OCI-LY7 (cell line): ENCODE measurements around the gene EBLN2. TPM values are rescaled to one million over a fixed set of nuclear protein-coding genes. Genes with fewer than 3 reads are reported as not detected.

Experiments
- BruUV-seq: library from RNA; stranded (reverse); fragments of 400-500 nt; replicated peaks from 2 replicates; lab custom pipeline; 2021; lab: Mats Ljungman, UMichigan
- CTCF ChIA-PET: fragments of 300-600 bp; sonication (Branson Sonifier 250); formaldehyde crosslinking; loops from one replicate; lab custom pipeline; 2022; ENCODE audit warnings: antibody characterized with exemption; ENCODE audit not compliant: unreplicated experiment; lab: Charles Lee
- POLR2A ChIA-PET: fragments of 300-600 bp; sonication (Branson Sonifier 250); formaldehyde crosslinking; loops from one replicate; lab custom pipeline; 2022; ENCODE audit warnings: antibody characterized with exemption; lab: Charles Lee
- DNase-seq: peaks from one replicate; pipeline ENCODE4 v3.0.0-alpha.2; 2015; ENCODE audit warnings: low spot score
- H2AFZ ChIP-seq: fragments of 200-600 bp; sonication (generic), shearing (Covaris generic); 2 replicates; pipeline ENCODE4 v1.6.1; 2014; ENCODE audit warnings: mild to moderate bottlenecking, antibody characterized with exemption, low read length, moderate library complexity
- H3K27ac ChIP-seq: fragments of 200-600 bp; sonication (generic); 2 replicates; pipeline ENCODE4 v1.5.1; 2014; ENCODE audit warnings: mixed run types, low read depth, mild to moderate bottlenecking, moderate library complexity, low read length, inconsistent platforms; ENCODE audit not compliant: poor library complexity, severe bottlenecking
- H3K36me3 ChIP-seq: fragments of 200-600 bp; sonication (generic); 2 replicates; pipeline ENCODE4 v1.6.1; 2014; ENCODE audit warnings: mild to moderate bottlenecking, antibody characterized with exemption, low read length, moderate library complexity, mixed read lengths; ENCODE audit not compliant: insufficient read depth
- H3K4me1 ChIP-seq: fragments of 200-600 bp; sonication (generic); 2 replicates; pipeline ENCODE4 v1.5.1; 2014; ENCODE audit warnings: mild to moderate bottlenecking, low read length; ENCODE audit not compliant: insufficient read depth, poor library complexity, severe bottlenecking
- H3K4me2 ChIP-seq: fragments of 200-600 bp; sonication (generic); 2 replicates; pipeline ENCODE4 v1.6.1; 2014; ENCODE audit warnings: mild to moderate bottlenecking, low read length
- H3K4me3 ChIP-seq: fragments of 200-600 bp; sonication (generic); 2 replicates; pipeline ENCODE4 v1.5.1; 2014; ENCODE audit warnings: mild to moderate bottlenecking, low read depth, low read length; ENCODE audit not compliant: poor library complexity, severe bottlenecking
- H3K79me2 ChIP-seq: fragments of 200-600 bp; sonication (generic); 2 replicates; pipeline ENCODE4 v1.6.1; 2016; ENCODE audit warnings: low read depth, mild to moderate bottlenecking, low read length, moderate library complexity, mixed read lengths; ENCODE audit not compliant: insufficient read depth
- H3K9me2 ChIP-seq: fragments of 200-600 bp; sonication (generic); 2 replicates; pipeline ENCODE4 v1.6.1; 2016; ENCODE audit warnings: mild to moderate bottlenecking, low read length, mixed read lengths; ENCODE audit not compliant: insufficient read depth
- H3K9me3 ChIP-seq: fragments of 200-600 bp; sonication (generic); 2 replicates; pipeline ENCODE4 v1.6.1; 2014; ENCODE audit warnings: mild to moderate bottlenecking, mixed run types, low read length, mixed read lengths
- H4K20me1 ChIP-seq: fragments of 200-600 bp; sonication (generic); 2 replicates; pipeline ENCODE4 v1.6.1; 2014; ENCODE audit warnings: mild to moderate bottlenecking, antibody characterized with exemption, low read length, moderate library complexity, mixed read lengths; ENCODE audit not compliant: insufficient read depth
- CTCF ChIP-seq: fragments of 200-600 bp; sonication (generic); conservative IDR thresholded peaks from 2 replicates; pipeline ENCODE4 v1.5.1; 2014; ENCODE audit warnings: mild to moderate bottlenecking, antibody characterized with exemption, low read length, moderate library complexity, mixed read lengths
- EZH2phosphoT487 ChIP-seq: fragments of 200-600 bp; sonication (generic); IDR thresholded peaks from 2 replicates; pipeline ENCODE4 v1.6.1; 2018; ENCODE audit warnings: low read depth, borderline replicate concordance, mild to moderate bottlenecking, mixed run types, antibody characterized with exemption, low read length, moderate library complexity, mixed read lengths
- intact Hi-C: fragments of 100-400 bp; cut with micrococcal nuclease; formaldehyde crosslinking; loops from one replicate; pipeline ENCODE4 v1.10.0; 2022; ENCODE audit not compliant: unreplicated experiment
- total RNA-seq, 2 experiments: library from RNA; depleted of rRNA in 1 of 2; stranded (reverse); fragments of >200 nt in 1 of 2; shearing (Covaris generic) in 1 of 2; gene quantifications; 2 replicates each; pipeline ENCODE4 v1.2.3, GENCODE V29; 2014 to 2022

EBLN2 gene
- total RNA-seq, 2 experiments from 2014 or later, result 9.3 to 10.5 TPM

- DNase-seq, result no peak
- Histone ChIP-seq H3K27ac (no peak overlapping the region), H3K4me2 (no peak overlapping the region), H3K79me2 (no peaks in the 10 kb centered on the region), H3K4me1 (no peaks in the 10 kb centered on the region), H2AFZ (no peak overlapping the region), H3K36me3 (no peaks in the 10 kb centered on the region), H4K20me1 (no peaks in the 10 kb centered on the region), H3K9me3 (no peaks in the 10 kb centered on the region), H3K4me3 (no peak overlapping the region), H3K9me2 (no peaks in the 10 kb centered on the region)
- no TSS peak for BruUV-seq
- no peak for TF ChIP-seq CTCF
- TF ChIP-seq EZH2phosphoT487, result no peak
- intact Hi-C loops, result no loop called here
- CTCF ChIA-PET, result no interaction called here
- POLR2A ChIA-PET, result interaction anchor here (0.8 kb wide), 1 partner anchor 387 kb away, joined by 3 read pairs; no protein-coding TSS in a partner anchor
Measured at GRCh38 chr3:73098026-73098425, 36.6 kb downstream of the EBLN2 start.

GRCh38 chr3:73098873-73099272 lies 37.4 kb downstream of the EBLN2 start:
- CTCF ChIA-PET, result no interaction called here
- Histone ChIP-seq H2AFZ (no peak overlapping the region), H3K4me3 (no peak overlapping the region), H3K4me2 (no peak overlapping the region), H3K36me3 (no peaks in the 10 kb centered on the region), H3K27ac (no peak overlapping the region), H3K4me1 (no peaks in the 10 kb centered on the region), H3K9me2 (no peaks in the 10 kb centered on the region), H3K9me3 (no peaks in the 10 kb centered on the region), H3K79me2 (no peaks in the 10 kb centered on the region), H4K20me1 (no peaks in the 10 kb centered on the region)
- POLR2A ChIA-PET, result interaction anchor here (0.8 kb wide), 1 partner anchor 386 kb away, joined by 3 read pairs; no protein-coding TSS in a partner anchor
- BruUV-seq, result no TSS peak
- TF ChIP-seq EZH2phosphoT487 (no peak), CTCF (no peak)
- no peak for DNase-seq
- intact Hi-C loops, result no loop called here

- DNase-seq, result peak; percentile 78
- ChIA-PET POLR2A (interaction anchor here (0.6 kb wide), 1 partner anchor 362 kb away, joined by 5 read pairs; no protein-coding TSS in a partner anchor), CTCF (no interaction called here)
- no peak overlapping the region for H3K4me2 ChIP-seq
- intact Hi-C loops, result loop anchor here (1.0 to 5.0 kb wide), 3 partner anchors 332 to 401 kb away; no protein-coding TSS in a partner anchor
- TF ChIP-seq EZH2phosphoT487 (no peak), CTCF (peak; percentile 94)
- H3K27ac ChIP-seq, result no peak overlapping the region
- no peaks in the 10 kb centered on the region for H3K9me2 ChIP-seq
- no peak overlapping the region; the same call in 1 of the 2 replicates for H2AFZ ChIP-seq
- BruUV-seq, result no TSS peak
- no peak overlapping the region for H3K4me3 ChIP-seq
- no peaks in the 10 kb centered on the region for H3K36me3 ChIP-seq
- no peaks in the 10 kb centered on the region for H3K4me1 ChIP-seq
- H4K20me1 ChIP-seq, result no peaks in the 10 kb centered on the region
- no peaks in the 10 kb centered on the region for H3K9me3 ChIP-seq
- H3K79me2 ChIP-seq, result no peaks in the 10 kb centered on the region
Measured at GRCh38 chr3:73100741-73101559, 39.5 kb downstream of the EBLN2 start.
